GM10248 (cell line): ENCODE data around the gene DCST2.
A peak's percentile ranks its signal among the peaks of the same experiment; 100 is the strongest.

Experiments
- CTCF ChIA-PET: fragments of 300-600 bp; sonication (Branson Sonifier 250); formaldehyde crosslinking; extraction: SDS; loops from one replicate; lab custom pipeline; 2021; ENCODE audit warnings: antibody characterized with exemption; lab: Yijun Ruan, JAX
- POLR2A ChIA-PET: fragments of 350-650 bp; sonication (Branson Sonifier 250); formaldehyde crosslinking; extraction: SDS; loops from one replicate; lab custom pipeline; 2020; ENCODE audit warnings: antibody characterized with exemption; lab: Yijun Ruan, JAX
- DNase-seq: peaks from one replicate; pipeline ENCODE4 v3.0.0; 2012; ENCODE audit errors: extremely low spot score
- CTCF ChIP-seq: IDR thresholded peaks from 2 replicates; pipeline ENCODE4 v1.5.1; 2012; ENCODE audit warnings: mild to moderate bottlenecking, low read depth; ENCODE audit errors: extremely low read depth, missing control alignments, control extremely low read depth

Gene DCST2

GRCh38 chr1:154972517-154973343 lies 60.9 kb downstream of the DCST2 start:
- ChIA-PET CTCF (interaction anchor here (1.0 to 5.3 kb wide), 10 partner anchors 8 to 112 kb away, joined by 3 to 51 read pairs (median 6); partner anchors contain the start of genes ADAM15 and PYGO2), POLR2A (interaction anchor here (0.7 to 2.4 kb wide), 4 partner anchors 11 to 33 kb away, joined by 3 to 6 read pairs (median 4); partner anchors contain the start of gene PYGO2)
- no peak for DNase-seq
- no peak for TF ChIP-seq CTCF

- DNase-seq: no peak
- POLR2A ChIA-PET: interaction anchor here (0.9 to 2.3 kb wide), 2 partner anchors 11 to 20 kb away, joined by 3 to 6 read pairs; partner anchors contain the start of gene PYGO2
- CTCF ChIA-PET: interaction anchor here (1.9 to 5.3 kb wide), 4 partner anchors 11 to 79 kb away, joined by 4 to 51 read pairs (median 8); partner anchors contain the start of genes ADAM15 and PYGO2
- TF ChIP-seq CTCF: no peak
These were observed 61.4 kb downstream of the DCST2 start for GRCh38 chr1:154972213-154972516.

- CTCF ChIA-PET: interaction anchor here (1.1 to 5.3 kb wide), 8 partner anchors 10 to 412 kb away, joined by 3 to 51 read pairs (median 6); partner anchors contain the start of genes ADAM15, PBXIP1 and PYGO2
- no peak for DNase-seq
- POLR2A ChIA-PET: interaction anchor here (1.3 to 2.3 kb wide), 3 partner anchors 10 to 28 kb away, joined by 4 to 6 read pairs (median 4); partner anchors contain the start of gene PYGO2
- no peak for TF ChIP-seq CTCF
These were observed 62.1 kb downstream of the DCST2 start for GRCh38 chr1:154971341-154971998.

GRCh38 chr1:154970631-154971340 lies 62.8 kb downstream of the DCST2 start, which contains the start of gene SHC1:
Gene SHC1, minus strand, starts transcription at chr1:154970747. Its CDS starts 221 bp downstream, at chr1:154970526.
- ChIA-PET POLR2A (interaction anchor here (0.6 to 2.3 kb wide), 4 partner anchors 9 to 164 kb away, joined by 3 to 6 read pairs (median 4); partner anchors contain the start of gene PYGO2), CTCF (interaction anchor here (0.6 to 5.3 kb wide), 15 partner anchors 9 to 411 kb away, joined by 3 to 51 read pairs (median 4); partner anchors contain the start of genes ADAM15, PBXIP1 and PYGO2)
- TF ChIP-seq CTCF: no peak
- peak; percentile 84 for DNase-seq

GRCh38 chr1:154969860-154970452 lies 63.6 kb downstream of the DCST2 start:
- TF ChIP-seq CTCF: no peak
- ChIA-PET CTCF (interaction anchor here (1.0 to 5.3 kb wide), 13 partner anchors 8 to 207 kb away, joined by 3 to 51 read pairs (median 5); partner anchors contain the start of genes FLAD1, PBXIP1 and PYGO2), POLR2A (interaction anchor here (1.3 to 2.3 kb wide), 3 partner anchors 9 to 30 kb away, joined by 4 to 6 read pairs (median 4); partner anchors contain the start of gene PYGO2)
- no peak for DNase-seq
